Brain microvascular endothelial cell (primary cell): ENCODE results near the gene PFDN1.

Experiments
- DNase-seq: peaks from one replicate; pipeline ENCODE4 v3.0.0-alpha.2; 2020
- H3K27ac ChIP-seq: fragments of 250-450 bp; sonication (Bioruptor Pico); 2 replicates; pipeline ENCODE4 v1.5.1; 2020; ENCODE audit warnings: mild to moderate bottlenecking, moderate library complexity
- H3K27me3 ChIP-seq: fragments of 250-450 bp; sonication (Bioruptor Pico); replicated peaks from 2 replicates; pipeline ENCODE4 v1.5.1; 2020; ENCODE audit warnings: mild to moderate bottlenecking
- H3K36me3 ChIP-seq: fragments of 250-450 bp; sonication (Bioruptor Pico); replicated peaks from 2 replicates; pipeline ENCODE4 v1.5.1; 2020; ENCODE audit warnings: mild to moderate bottlenecking
- H3K4me3 ChIP-seq: 2 replicates; pipeline ENCODE4 v1.5.1; 2011; ENCODE audit warnings: low read depth, mild to moderate bottlenecking, control low read depth, low read length, moderate library complexity
- CTCF ChIP-seq: IDR thresholded peaks from 2 replicates; pipeline ENCODE4 v1.5.1; 2011; ENCODE audit warnings: low read depth, mild to moderate bottlenecking, moderate library complexity, low read length, control low read depth, inconsistent platforms; ENCODE audit errors: missing control alignments
- in situ Hi-C: cut with HindIII; loops from 2 replicates; pipeline ENCODE4 v1.10.0; 2017; ENCODE audit warnings: low sequenced_read_pairs, low pct_ligation_motif_present

The PFDN1 gene

GRCh38 chr5:140336388-140336787 lies 33.5 kb upstream of the PFDN1 start:
- no peak overlapping the region for H3K27ac ChIP-seq
- TF ChIP-seq CTCF: no peak
- no peak for DNase-seq
- H3K36me3 ChIP-seq: peaks cover 72% of the 10 kb centered on the region
- in situ Hi-C loops: no loop called here
- H3K27me3 ChIP-seq: no peaks in the 10 kb centered on the region
- no peak overlapping the region for H3K4me3 ChIP-seq

GRCh38 chr5:140331638-140332037 lies 28.7 kb upstream of the PFDN1 start:
- TF ChIP-seq CTCF: no peak
- no peak for DNase-seq
- H3K4me3 ChIP-seq: no peak overlapping the region
- in situ Hi-C loops: no loop called here
- H3K27ac ChIP-seq: no peak overlapping the region
- H3K36me3 ChIP-seq: peaks cover 40% of the 10 kb centered on the region
- H3K27me3 ChIP-seq: no peaks in the 10 kb centered on the region

GRCh38 chr5:140329739-140330481 lies 27.0 kb upstream of the PFDN1 start:
- H3K27me3 ChIP-seq: no peaks in the 10 kb centered on the region
- in situ Hi-C loops: no loop called here
- H3K36me3 ChIP-seq: peaks cover 26% of the 10 kb centered on the region
- no peak for DNase-seq
- no peak for TF ChIP-seq CTCF
- no peak overlapping the region for H3K4me3 ChIP-seq
- no peak overlapping the region for H3K27ac ChIP-seq

- Histone ChIP-seq H3K27me3 (no peaks in the 10 kb centered on the region), H3K27ac (no peak overlapping the region), H3K36me3 (peaks cover 10% of the 10 kb centered on the region), H3K4me3 (no peak overlapping the region)
- no peak for DNase-seq
- in situ Hi-C loops: no loop called here
- TF ChIP-seq CTCF: no peak
These were observed 25.3 kb upstream of the PFDN1 start for GRCh38 chr5:140328036-140328764.

- TF ChIP-seq CTCF: no peak
- DNase-seq: no peak
- peaks cover 4% of the 10 kb centered on the region for H3K36me3 ChIP-seq
- no peaks in the 10 kb centered on the region for H3K27me3 ChIP-seq
- H3K27ac ChIP-seq: no peak overlapping the region
- no peak overlapping the region for H3K4me3 ChIP-seq
- in situ Hi-C loops: no loop called here
These were observed 24.7 kb upstream of the PFDN1 start for GRCh38 chr5:140327589-140327988.
